K562 (cell line): ENCODE data around the gene APOLD1. TPM values are rescaled to one million over a fixed set of nuclear protein-coding genes. Genes with fewer than 3 reads are reported as not detected.

Experiments
- ATAC-seq: fragments of 200-7000 bp; cut with Tn5 transposase; 3 replicates; pipeline ENCODE4 v1.9.1; 2020; ENCODE audit warnings: moderate library complexity
- BruUV-seq: library from RNA; stranded (reverse); fragments of 400-500 nt; replicated peaks from 2 replicates; lab custom pipeline; 2021; lab: Mats Ljungman, UMichigan
- CTCF ChIA-PET: fragments of 300-600 bp; formaldehyde crosslinking; extraction: SDS; loops from one replicate; lab custom pipeline; 2021; ENCODE audit warnings: low intra/inter-chr PET ratio; lab: Yijun Ruan, JAX
- POLR2A ChIA-PET: fragments of 300-600, 350-650 bp; sonication (Branson Sonifier 250); formaldehyde crosslinking; extraction: SDS; loops from one replicate; lab custom pipeline; 2021; ENCODE audit warnings: antibody characterized with exemption, inconsistent platforms; lab: Yijun Ruan, JAX
- DNase-seq, 4 experiments: peaks; one replicate each; pipeline versions ENCODE4 v3.0.0 to v3.0.0-alpha.2; 2011 to 2018; ENCODE audit warnings: low spot score in 3 of 4, mixed read lengths in 3 of 4; ENCODE audit errors: extremely low read depth in 1 of 4
- FAIRE-seq: peaks from 2 replicates; lab custom pipeline; 2011; peaks lifted over from hg19 to GRCh38; lab: Jason Lieb, UNC
- H2AFZ ChIP-seq: 2 replicates; pipeline ENCODE4 v1.6.0; 2011; ENCODE audit warnings: low read depth, low read length, control low read depth, inconsistent platforms
- H3K27ac ChIP-seq: fragments of 200-600 bp; 3 replicates; pipeline ENCODE4 v1.8.0; 2011; ENCODE audit warnings: low read depth, mild to moderate bottlenecking, control low read depth, inconsistent platforms, low read length, moderate library complexity, mixed read lengths; ENCODE audit errors: extremely low read depth
- H3K27me3 ChIP-seq, 2 experiments: fragments of 300-600 bp in 1 of 2; 2 replicates in 1 of 2; 3 replicates in 1 of 2; pipeline versions ENCODE4 v1.6.0 to v1.8.0; 2011; ENCODE audit warnings: inconsistent platforms in 2 of 2, low read length in 2 of 2, mild to moderate bottlenecking in 1 of 2, mixed read lengths in 1 of 2, moderate library complexity in 1 of 2; ENCODE audit not compliant: control insufficient read depth in 2 of 2, insufficient read depth in 2 of 2
- H3K36me3 ChIP-seq: fragments of 300-600 bp; 3 replicates; pipeline ENCODE4 v1.8.0; 2011; ENCODE audit warnings: mild to moderate bottlenecking, low read length, inconsistent platforms; ENCODE audit not compliant: control insufficient read depth, insufficient read depth
- H3K4me1 ChIP-seq, 2 experiments: fragments of 200-600 bp in 1 of 2; replicated peaks in 1 of 2; 2 replicates in 1 of 2; 3 replicates in 1 of 2; pipeline versions ENCODE4 v1.5.1 to v1.8.0; 2011; ENCODE audit warnings: inconsistent platforms in 2 of 2, low read length in 2 of 2, mild to moderate bottlenecking in 1 of 2, mixed read lengths in 1 of 2, moderate library complexity in 1 of 2; ENCODE audit not compliant: control insufficient read depth in 2 of 2, insufficient read depth in 2 of 2
- H3K4me2 ChIP-seq: 2 replicates; pipeline ENCODE4 v1.6.1; 2011; ENCODE audit warnings: low read length, control low read depth, inconsistent platforms, mixed read lengths; ENCODE audit not compliant: insufficient read depth
- H3K4me3 ChIP-seq: fragments of 200-600 bp; sonication (generic), shearing (Covaris generic); 2 replicates; pipeline ENCODE4 v1.5.1; 2016; ENCODE audit warnings: control low read depth, inconsistent platforms
- H3K79me2 ChIP-seq: fragments of 200-600 bp; 3 replicates; pipeline ENCODE4 v1.8.0; 2011; ENCODE audit warnings: low read length, inconsistent platforms; ENCODE audit not compliant: control insufficient read depth, insufficient read depth
- H3K9ac ChIP-seq, 2 experiments: 2 replicates each; pipeline versions ENCODE4 v1.6.0 to v1.6.1; 2011; ENCODE audit warnings: low read depth in 2 of 2, low read length in 2 of 2, control low read depth in 1 of 2, inconsistent platforms in 1 of 2, mild to moderate bottlenecking in 1 of 2, mixed read lengths in 1 of 2; ENCODE audit not compliant: insufficient read depth in 1 of 2
- H3K9me1 ChIP-seq: one replicate; pipeline ENCODE4 v1.6.0; 2011; ENCODE audit warnings: inconsistent platforms, mild to moderate bottlenecking, low read length, moderate library complexity; ENCODE audit not compliant: control insufficient read depth, insufficient read depth
- H3K9me3 ChIP-seq: replicated peaks from 2 replicates; pipeline ENCODE4 v1.5.1; 2011; ENCODE audit warnings: low read depth, low read length, inconsistent platforms; ENCODE audit not compliant: control insufficient read depth, insufficient read depth
- H4K20me1 ChIP-seq: replicated peaks from 2 replicates; pipeline ENCODE4 v1.6.1; 2011; ENCODE audit warnings: low read length, inconsistent platforms, mixed read lengths; ENCODE audit not compliant: control insufficient read depth, insufficient read depth
- ATF2 ChIP-seq: sonication (generic); formaldehyde crosslinking; IDR thresholded peaks from 2 replicates; pipeline ENCODE4 v1.8.1; 2022; ENCODE audit warnings: missing genetic modification reagents
- CREB1 ChIP-seq, 2 experiments: sonication (generic) in 1 of 2; formaldehyde crosslinking in 1 of 2; IDR thresholded peaks; 2 replicates each; pipeline versions ENCODE4 v1.6.1 to v1.8.0; 2012 to 2022; ENCODE audit warnings: inconsistent platforms in 1 of 2, mild to moderate bottlenecking in 1 of 2, missing genetic modification reagents in 1 of 2, moderate library complexity in 1 of 2
- EHMT2 ChIP-seq: fragments of 450-650 bp; IDR thresholded peaks from 2 replicates; pipeline ENCODE4 v1.6.1; 2018; ENCODE audit warnings: antibody characterized with exemption
- ELF2 ChIP-seq: fragments of 250-450 bp; sonication (Bioruptor Pico); IDR thresholded peaks from 2 replicates; pipeline ENCODE4 v1.5.0; 2021; ENCODE audit warnings: mild to moderate bottlenecking
- FOXK1 ChIP-seq: sonication (generic); formaldehyde crosslinking; IDR thresholded peaks from 2 replicates; pipeline ENCODE4 v1.8.0; 2022; ENCODE audit warnings: missing genetic modification reagents, mild to moderate bottlenecking, borderline replicate concordance
- GABPA ChIP-seq: fragments of 200-800 bp; sonication (Bioruptor generic); conservative IDR thresholded peaks from 2 replicates; pipeline ENCODE4 v1.6.1; 2016; ENCODE audit warnings: low read depth, missing genetic modification characterization, missing compliant biosample characterization
- HMBOX1 ChIP-seq: sonication (generic); IDR thresholded peaks from 2 replicates; pipeline ENCODE4 v1.6.1; 2016
- MAFG ChIP-seq: fragments of 450-650 bp; conservative IDR thresholded peaks from 2 replicates; pipeline ENCODE4 v1.6.1; 2016; ENCODE audit warnings: missing genetic modification characterization, missing compliant biosample characterization
- MTA3 ChIP-seq: fragments of 450-650 bp; formaldehyde crosslinking; IDR thresholded peaks from 2 replicates; pipeline ENCODE4 v1.6.1; 2017; ENCODE audit warnings: mild to moderate bottlenecking, borderline replicate concordance
- MTF1 ChIP-seq: fragments of 250-450 bp; sonication (Bioruptor Pico); IDR thresholded peaks from 2 replicates; pipeline ENCODE4 v1.9.0; 2021; ENCODE audit warnings: moderate library complexity, mild to moderate bottlenecking, inconsistent platforms, borderline replicate concordance
- PML ChIP-seq: IDR thresholded peaks from 2 replicates; pipeline ENCODE4 v1.6.1; 2012; ENCODE audit warnings: low read length, inconsistent platforms
- RFX1 ChIP-seq: fragments of 450-650 bp; IDR thresholded peaks from 2 replicates; pipeline ENCODE4 v1.6.1; 2016; ENCODE audit warnings: mild to moderate bottlenecking, moderate library complexity
- SMAD2 ChIP-seq: fragments of 150-350 bp; IDR thresholded peaks from 2 replicates; pipeline ENCODE4 v1.6.1; 2014; ENCODE audit warnings: low read depth, mild to moderate bottlenecking, low read length
- SMARCB1 ChIP-seq: IDR thresholded peaks from 2 replicates; pipeline ENCODE4 v1.6.1; 2011; ENCODE audit warnings: improper control_type of control experiment, low read depth; ENCODE audit not compliant: insufficient read length
- SMC3 ChIP-seq: conservative IDR thresholded peaks from 2 replicates; pipeline ENCODE4 v1.6.1; 2011; ENCODE audit warnings: low read depth, low read length, improper control_type of control experiment; ENCODE audit not compliant: insufficient read depth
- SRSF7 ChIP-seq: fragments of 200-400 bp; formaldehyde crosslinking; optimal IDR thresholded peaks from 2 replicates; pipeline ENCODE3; 2017; ENCODE audit warnings: mild to moderate bottlenecking, low read depth, low read length
- XRCC4 ChIP-seq: IDR thresholded peaks from one replicate; pipeline ENCODE4 v1.6.1; 2011; ENCODE audit not compliant: insufficient read depth, insufficient read length; ENCODE audit errors: extremely low read depth
- YBX1 ChIP-seq: fragments of 450-650 bp; IDR thresholded peaks from 2 replicates; pipeline ENCODE4 v1.7.1; 2016; ENCODE audit warnings: mild to moderate bottlenecking
- ZNF274 ChIP-seq: IDR thresholded peaks from 2 replicates; pipeline ENCODE4 v1.6.1; 2011; ENCODE audit warnings: low read depth, mild to moderate bottlenecking, low read length, moderate library complexity, borderline replicate concordance
- ZNF280B ChIP-seq: fragments of 250-450 bp; sonication (Bioruptor Pico); IDR thresholded peaks from 2 replicates; pipeline ENCODE4 v1.5.1; 2021; ENCODE audit warnings: mild to moderate bottlenecking
- WGBS: fragments of 100-300 bp; shearing (Covaris generic); methylation state at CpG from one replicate; pipeline ENCODE4 v1.1.6; 2016; ENCODE audit warnings: low coverage, mixed read lengths; ENCODE audit not compliant: insufficient coverage; ENCODE audit errors: missing lambda C conversion rate; 5-methylcytosine and 5-hydroxymethylcytosine counted together
- in situ Hi-C: fragments of 300-500 bp; cut with MboI; formaldehyde crosslinking; loops from 4 replicates; pipeline ENCODE4 v1.15.0; 2018; ENCODE audit warnings: inconsistent platforms, mixed read lengths
- intact Hi-C: fragments of 100-400 bp; cut with micrococcal nuclease; formaldehyde crosslinking; loops from 2 replicates; pipeline ENCODE4 v1.14.2; 2022
- polyA plus RNA-seq, 8 experiments: library from polyadenylated mRNA; depleted of rRNA in 4 of 8; stranded (reverse) in 5 of 8; unstranded in 3 of 8; fragments of >200 nt; fragmentation: Nextera tagmentation in 2 of 8; fragmentation: Illumina TruSeq in 1 of 8; extraction: Ambion mirVana in 2 of 8; extraction: Trizol in 1 of 8; gene quantifications; 2 replicates each; pipeline versions ENCODE4 v1.2.1 to v1.2.3, GENCODE V29; 2011 to 2014; ENCODE audit warnings: inconsistent platforms in 1 of 8, missing spikeins in 1 of 8
- total RNA-seq, 7 experiments: library from RNA; depleted of rRNA in 6 of 7; stranded (reverse); fragments of >200 nt in 6 of 7; fragmentation: Illumina TruSeq in 2 of 7; extraction: Trizol in 2 of 7; gene quantifications; 2 replicates each; pipeline versions ENCODE4 v1.2.1 to v1.2.3, GENCODE V29; 2011 to 2021; ENCODE audit warnings: low replicate concordance in 1 of 7

The APOLD1 gene
- total and polyA plus RNA-seq, 9 of the 15 experiments (the other 6 are each of a cell fraction or from before 2014, with no cell fraction given) = 0.28 to 1.1 (median 0.61) TPM

- TF ChIP-seq MTF1 = no peak
- no peak for TF ChIP-seq YBX1
- peak; percentile 75 for TF ChIP-seq RFX1
- TF ChIP-seq SMAD2 = no peak
- peak; percentile 54; the same call in 1 of the 2 replicates for TF ChIP-seq HMBOX1
- TF ChIP-seq ZNF274 = no peak
- TF ChIP-seq MTA3 = no peak
- TF ChIP-seq ATF2 (CRISPR knock-in tag) = no peak
- TF ChIP-seq GABPA (tag) = no peak
These were observed 12.3 kb downstream of the APOLD1 start (continued) for GRCh38 chr12:12797794-12798152.

GRCh38 chr12:12798480-12798879 lies 13.0 kb downstream of the APOLD1 start:
- Histone ChIP-seq H3K27ac (no peak overlapping the region), H3K27me3 (no peaks in the 10 kb centered on the region), H3K36me3 (no peaks in the 10 kb centered on the region), H3K4me1 (peaks cover 6 to 21% of the 10 kb centered on the region in 2 experiments; a peak in 4 of 5 replicates), H3K9me1 (no peaks in the 10 kb centered on the region), H3K4me3 (no peak overlapping the region), H3K79me2 (no peaks in the 10 kb centered on the region), H3K9ac (no peak overlapping the region), H2AFZ (no peak overlapping the region), H3K9me3 (no peaks in the 10 kb centered on the region), H4K20me1 (no peaks in the 10 kb centered on the region), H3K4me2 (no peak overlapping the region)
- CTCF ChIA-PET = no interaction called here
- BruUV-seq = no TSS peak
- ATAC-seq (no peak), FAIRE-seq (no peak), DNase-seq (no peak)
- intact Hi-C loops = no loop called here
- in situ Hi-C loops = no loop called here
- TF ChIP-seq ZNF280B (CRISPR knock-in tag) (no peak), ELF2 (CRISPR knock-in tag) (no peak), SRSF7 (no peak), FOXK1 (no peak), SMARCB1 (no peak), EHMT2 (no peak), MAFG (tag) (no peak), CREB1 (IDR thresholded peaks at IDR 0.05) (no peak), CREB1 (CRISPR knock-in tag; IDR thresholded peaks at IDR 0.05) (no peak), XRCC4 (no peak), PML (no peak), SMC3 (no peak)
- TF ChIP-seq, all 486 proteins: peak for 0
- POLR2A ChIA-PET = no interaction called here
- 73% methylated on average over 1 of the region's 1 CpG for WGBS
